TTC549 (cell line): ENCODE data around the gene NPAS3.

Source experiments
- FAIRE-seq: peaks from 2 replicates; lab custom pipeline; 2012; peaks lifted over from hg19 to GRCh38; lab: Jason Lieb, UNC

NPAS3 gene

GRCh38 chr14:33589334-33589733, 650.7 kb downstream of the NPAS3 start:
- FAIRE-seq = no peak

- FAIRE-seq = no peak
Measured at GRCh38 chr14:33590891-33591630, 652.4 kb downstream of the NPAS3 start.

- no peak for FAIRE-seq
Measured at GRCh38 chr14:33592297-33592696, 653.6 kb downstream of the NPAS3 start.

GRCh38 chr14:33596211-33597080, 657.8 kb downstream of the NPAS3 start:
- FAIRE-seq = no peak

- FAIRE-seq = no peak
Measured at GRCh38 chr14:33598582-33598981, 659.9 kb downstream of the NPAS3 start.

GRCh38 chr14:33602396-33602795, 663.7 kb downstream of the NPAS3 start:
- no peak for FAIRE-seq

GRCh38 chr14:33606591-33606990, 667.9 kb downstream of the NPAS3 start:
- no peak for FAIRE-seq

GRCh38 chr14:33609582-33609981, 670.9 kb downstream of the NPAS3 start:
- FAIRE-seq = no peak

- no peak for FAIRE-seq
Measured at GRCh38 chr14:33610121-33610520, 671.4 kb downstream of the NPAS3 start.

- FAIRE-seq = no peak
Measured at GRCh38 chr14:33611405-33612196, 672.9 kb downstream of the NPAS3 start.

GRCh38 chr14:33612197-33612505, 673.5 kb downstream of the NPAS3 start:
- no peak for FAIRE-seq

- FAIRE-seq = no peak
Measured at GRCh38 chr14:33617154-33617553, 678.5 kb downstream of the NPAS3 start.

- FAIRE-seq = no peak
Measured at GRCh38 chr14:33618361-33619105, 679.9 kb downstream of the NPAS3 start.

- FAIRE-seq = no peak
Measured at GRCh38 chr14:33622496-33622895, 683.8 kb downstream of the NPAS3 start.

- no peak for FAIRE-seq
Measured at GRCh38 chr14:33629792-33630191, 691.1 kb downstream of the NPAS3 start.

- FAIRE-seq = no peak
Measured at GRCh38 chr14:33631021-33631420, 692.3 kb downstream of the NPAS3 start.

- FAIRE-seq = no peak
Measured at GRCh38 chr14:33631441-33631840, 692.8 kb downstream of the NPAS3 start.

- no peak for FAIRE-seq
Measured at GRCh38 chr14:33634631-33635030, 696.0 kb downstream of the NPAS3 start.

- FAIRE-seq = no peak
Measured at GRCh38 chr14:33636716-33637115, 698.0 kb downstream of the NPAS3 start.

- FAIRE-seq = no peak
Measured at GRCh38 chr14:33642080-33642479, 703.4 kb downstream of the NPAS3 start.

- no peak for FAIRE-seq
Measured at GRCh38 chr14:33642691-33643244, 704.1 kb downstream of the NPAS3 start.
